ENCODE data around the gene SKIL.

Gene SKIL

GRCh38 chr3:170352936-170353335 lies 4.6 kb upstream of the SKIL start:
- Histone ChIP-seq H3K4me3 (replicated peaks; ENCODE audit: insufficient read depth, low read length) (no peak overlapping the region), H3K27ac (replicated peaks) (no peak overlapping the region), H3K27me3 (ENCODE audit: insufficient read depth, poor library complexity, severe bottlenecking) (no peaks in the 10 kb centered on the region)
- DNase-seq (ENCODE audit: low read depth in 1 of 2, low spot score in 1 of 2), result peak in 1 of 2 experiments; percentile 46
- TF ChIP-seq SPI1 (IDR thresholded peaks at IDR 0.05; ENCODE audit: borderline replicate concordance, low read depth), result 0 out of 2 replicates have a peak, but pooled peaks have one; percentile 35
- no peak for TF ChIP-seq REST (IDR thresholded peaks at IDR 0.05; ENCODE audit: insufficient replicate concordance, low read depth)

GRCh38 chr3:170353485-170353884 lies 4.0 kb upstream of the SKIL start:
- TF ChIP-seq REST (IDR thresholded peaks at IDR 0.05; ENCODE audit: insufficient replicate concordance, low read depth) (no peak), POLR2AphosphoS5 (IDR thresholded peaks at IDR 0.05; ENCODE audit: low read depth) (no peak), GABPA (IDR thresholded peaks at IDR 0.05; ENCODE audit: low read depth) (no peak), SPI1 (IDR thresholded peaks at IDR 0.05; ENCODE audit: borderline replicate concordance, low read depth) (no peak)
- TF ChIP-seq, protein P1, sequence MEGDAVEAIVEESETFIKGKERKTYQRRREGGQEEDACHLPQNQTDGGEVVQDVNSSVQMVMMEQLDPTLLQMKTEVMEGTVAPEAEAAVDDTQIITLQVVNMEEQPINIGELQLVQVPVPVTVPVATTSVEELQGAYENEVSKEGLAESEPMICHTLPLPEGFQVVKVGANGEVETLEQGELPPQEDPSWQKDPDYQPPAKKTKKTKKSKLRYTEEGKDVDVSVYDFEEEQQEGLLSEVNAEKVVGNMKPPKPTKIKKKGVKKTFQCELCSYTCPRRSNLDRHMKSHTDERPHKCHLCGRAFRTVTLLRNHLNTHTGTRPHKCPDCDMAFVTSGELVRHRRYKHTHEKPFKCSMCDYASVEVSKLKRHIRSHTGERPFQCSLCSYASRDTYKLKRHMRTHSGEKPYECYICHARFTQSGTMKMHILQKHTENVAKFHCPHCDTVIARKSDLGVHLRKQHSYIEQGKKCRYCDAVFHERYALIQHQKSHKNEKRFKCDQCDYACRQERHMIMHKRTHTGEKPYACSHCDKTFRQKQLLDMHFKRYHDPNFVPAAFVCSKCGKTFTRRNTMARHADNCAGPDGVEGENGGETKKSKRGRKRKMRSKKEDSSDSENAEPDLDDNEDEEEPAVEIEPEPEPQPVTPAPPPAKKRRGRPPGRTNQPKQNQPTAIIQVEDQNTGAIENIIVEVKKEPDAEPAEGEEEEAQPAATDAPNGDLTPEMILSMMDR (IDR thresholded peaks at IDR 0.05; ENCODE audit: insufficient read depth, low read length), result no peak
- no peak for DNase-seq (ENCODE audit: low read depth in 1 of 2, low spot score in 1 of 2)
- Histone ChIP-seq H3K27ac (replicated peaks) (no peak overlapping the region), H3K4me3 (replicated peaks; ENCODE audit: insufficient read depth, low read length) (no peak overlapping the region), H3K27me3 (ENCODE audit: insufficient read depth, poor library complexity, severe bottlenecking) (no peaks in the 10 kb centered on the region)

- no peak overlapping the region for H3K27ac ChIP-seq (replicated peaks)
- TF ChIP-seq SPI1 (IDR thresholded peaks at IDR 0.05; ENCODE audit: borderline replicate concordance, low read depth) (no peak), POLR2AphosphoS5 (IDR thresholded peaks at IDR 0.05; ENCODE audit: low read depth) (no peak), GABPA (IDR thresholded peaks at IDR 0.05; ENCODE audit: low read depth) (no peak), REST (IDR thresholded peaks at IDR 0.05; ENCODE audit: insufficient replicate concordance, low read depth) (no peak)
- TF ChIP-seq, protein P1 (IDR thresholded peaks at IDR 0.05; ENCODE audit: insufficient read depth, low read length), result no peak
- no peak overlapping the region for H3K4me3 ChIP-seq (replicated peaks; ENCODE audit: insufficient read depth, low read length)
- no peaks in the 10 kb centered on the region for H3K27me3 ChIP-seq (ENCODE audit: insufficient read depth, poor library complexity, severe bottlenecking)
- no peak for DNase-seq (ENCODE audit: low read depth in 1 of 2, low spot score in 1 of 2)
These were observed 2.8 kb upstream of the SKIL start for GRCh38 chr3:170354760-170355159.

Measured in HL-60 (cell line).